ENCODE results near the gene MTUS2. TPM values are rescaled to one million over a fixed set of nuclear protein-coding genes. Genes with fewer than 3 reads are reported as not detected.

Gene MTUS2
- total RNA-seq, 2 donors from 2014 or later = 1.6 to 4.8 TPM

DNA sequence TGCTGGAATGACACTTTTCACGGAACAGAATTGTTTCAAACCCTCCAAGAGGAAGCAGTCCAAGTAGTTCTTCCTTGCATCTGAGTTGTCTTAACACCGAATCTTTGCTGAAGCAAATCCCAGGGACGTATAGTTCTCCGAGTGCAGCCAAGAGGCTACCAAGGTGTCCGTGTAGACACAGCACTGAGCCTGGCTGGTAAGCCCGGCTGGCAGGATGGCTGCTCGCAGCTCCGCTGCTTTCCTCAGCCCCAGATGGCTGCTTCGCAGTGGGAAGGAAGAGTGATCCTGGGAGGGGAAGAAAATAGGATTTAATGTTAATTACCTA lies 670.4 kb downstream of the MTUS2 start:
- DNase-seq (ENCODE audit: low spot score) = no peak
- Histone ChIP-seq H3K4me3 (no peak overlapping the region), H3K27me3 (replicated peaks; ENCODE audit: insufficient read depth) (peaks cover 2% of the 10 kb centered on the region), H3K36me3 (no peaks in the 10 kb centered on the region), H3K9me3 (no peaks in the 10 kb centered on the region), H3K27ac (no peak overlapping the region), H3K4me1 (replicated peaks) (no peaks in the 10 kb centered on the region)
- no peak for TF ChIP-seq POLR2AphosphoS5 (IDR thresholded peaks at IDR 0.05)
- no peak for TF ChIP-seq CTCF (IDR thresholded peaks at IDR 0.05)
- TF ChIP-seq POLR2A (IDR thresholded peaks at IDR 0.05) = no peak
- 90% methylated on average over 9 of the region's 9 CpGs for WGBS
- intact Hi-C loops (cut with DNase I) = no loop called here

GRCh38 chr13:29491248-29491647 lies 671.1 kb downstream of the MTUS2 start:
- Histone ChIP-seq H3K9me3 (no peaks in the 10 kb centered on the region), H3K36me3 (no peaks in the 10 kb centered on the region), H3K27ac (no peak overlapping the region), H3K4me3 (no peak overlapping the region), H3K27me3 (replicated peaks; ENCODE audit: insufficient read depth) (peaks cover 2% of the 10 kb centered on the region), H3K4me1 (replicated peaks) (no peaks in the 10 kb centered on the region)
- TF ChIP-seq POLR2AphosphoS5 (IDR thresholded peaks at IDR 0.05) (no peak), POLR2A (IDR thresholded peaks at IDR 0.05) (no peak), CTCF (IDR thresholded peaks at IDR 0.05) (no peak)
- WGBS = 50% methylated on average over 2 of the region's 2 CpGs
- DNase-seq (ENCODE audit: low spot score) = no peak
- intact Hi-C loops (cut with DNase I) = no loop called here

- intact Hi-C loops (cut with DNase I) = no loop called here
- Histone ChIP-seq H3K36me3 (no peaks in the 10 kb centered on the region), H3K9me3 (no peaks in the 10 kb centered on the region), H3K27me3 (replicated peaks; ENCODE audit: insufficient read depth) (no peaks in the 10 kb centered on the region), H3K4me1 (replicated peaks) (no peaks in the 10 kb centered on the region), H3K4me3 (no peak overlapping the region), H3K27ac (no peak overlapping the region)
- DNase-seq (ENCODE audit: low spot score) = no peak
- WGBS = 62% methylated on average over 4 of the region's 4 CpGs
- no peak for TF ChIP-seq POLR2AphosphoS5 (IDR thresholded peaks at IDR 0.05)
- TF ChIP-seq CTCF (IDR thresholded peaks at IDR 0.05) = no peak
- TF ChIP-seq POLR2A (IDR thresholded peaks at IDR 0.05) = no peak
These were observed 673.7 kb downstream of the MTUS2 start for GRCh38 chr13:29493796-29494195.

GRCh38 chr13:29494520-29494919 lies 674.4 kb downstream of the MTUS2 start:
- no peaks in the 10 kb centered on the region for H3K27me3 ChIP-seq (replicated peaks; ENCODE audit: insufficient read depth)
- no peaks in the 10 kb centered on the region for H3K36me3 ChIP-seq
- whole genome bisulfite sequencing = 95% methylated on average over 8 of the region's 8 CpGs
- no peaks in the 10 kb centered on the region for H3K9me3 ChIP-seq
- TF ChIP-seq POLR2A (IDR thresholded peaks at IDR 0.05) (no peak), POLR2AphosphoS5 (IDR thresholded peaks at IDR 0.05) (no peak), CTCF (IDR thresholded peaks at IDR 0.05) (no peak)
- DNase-seq (ENCODE audit: low spot score) = no peak
- intact Hi-C loops (cut with DNase I) = no loop called here
- no peaks in the 10 kb centered on the region for H3K4me1 ChIP-seq (replicated peaks)
- no peak overlapping the region for H3K27ac ChIP-seq
- no peak overlapping the region for H3K4me3 ChIP-seq

- no peak overlapping the region for H3K27ac ChIP-seq
- no peaks in the 10 kb centered on the region for H3K4me1 ChIP-seq (replicated peaks)
- no peak overlapping the region for H3K4me3 ChIP-seq
- WGBS = 49% methylated on average over 9 of the region's 9 CpGs
- no peak for TF ChIP-seq POLR2A (IDR thresholded peaks at IDR 0.05)
- no peaks in the 10 kb centered on the region for H3K36me3 ChIP-seq
- intact Hi-C loops (cut with DNase I) = no loop called here
- DNase-seq (ENCODE audit: low spot score) = peak; percentile 39
- H3K9me3 ChIP-seq = no peaks in the 10 kb centered on the region
- no peaks in the 10 kb centered on the region for H3K27me3 ChIP-seq (replicated peaks; ENCODE audit: insufficient read depth)
These were observed 676.1 kb downstream of the MTUS2 start for GRCh38 chr13:29496241-29496712.
